GM18520 (cell line): ENCODE measurements around the gene CETP.

Experiments used
- ATAC-seq: cut with Tn5 transposase; IDR thresholded peaks from one replicate; pipeline ENCODE4 v1.9.1; 2021; ENCODE audit not compliant: unreplicated experiment

Gene CETP

GRCh38 chr16:57016831-57017230 is 55.1 kb downstream of the CETP start:
- ATAC-seq, result no peak

GRCh38 chr16:57017251-57017650 is 55.5 kb downstream of the CETP start:
- ATAC-seq, result no peak

GRCh38 chr16:57019746-57020145 is 58.0 kb downstream of the CETP start:
- no peak for ATAC-seq

- ATAC-seq, result no peak
These were observed 58.9 kb downstream of the CETP start for GRCh38 chr16:57020651-57021050.

- no peak for ATAC-seq
These were observed 60.0 kb downstream of the CETP start for GRCh38 chr16:57021757-57022156.

GRCh38 chr16:57022445-57022844 is 60.7 kb downstream of the CETP start:
- no peak for ATAC-seq

- no peak for ATAC-seq
These were observed 61.9 kb downstream of the CETP start for GRCh38 chr16:57023541-57024249.

GRCh38 chr16:57024894-57025680 is 63.3 kb downstream of the CETP start:
- no peak for ATAC-seq

- ATAC-seq, result no peak
These were observed 64.4 kb downstream of the CETP start for GRCh38 chr16:57025941-57026777.

GRCh38 chr16:57026778-57027062 is 65.0 kb downstream of the CETP start:
- ATAC-seq, result no peak

GRCh38 chr16:57027067-57027466 is 65.3 kb downstream of the CETP start:
- ATAC-seq, result no peak

GRCh38 chr16:57028086-57028485 is 66.3 kb downstream of the CETP start:
- no peak for ATAC-seq

GRCh38 chr16:57029161-57030160 is 67.7 kb downstream of the CETP start:
- ATAC-seq, result no peak

- ATAC-seq, result no peak
These were observed 68.7 kb downstream of the CETP start for GRCh38 chr16:57030346-57030902.

- no peak for ATAC-seq
These were observed 69.4 kb downstream of the CETP start for GRCh38 chr16:57031156-57031555.

- no peak for ATAC-seq
These were observed 70.6 kb downstream of the CETP start for GRCh38 chr16:57032346-57032745.

- ATAC-seq, result no peak
These were observed 71.2 kb downstream of the CETP start for GRCh38 chr16:57032931-57033330.
